DMS153 treated with DMSO at 0.1 percent for 48 hours (cell line): ENCODE results near the gene SNRPB.

ENCODE experiments used
- DNase-seq: peaks from one replicate; lab custom pipeline; 2025; ENCODE audit not compliant: unreplicated experiment; lab: John Stamatoyannopoulos, UW

Gene SNRPB

GRCh38 chr20:2475850-2476741, 5.5 kb upstream of the SNRPB start:
- DNase-seq, result no peak

- no peak for DNase-seq
Observed at GRCh38 chr20:2473516-2473915, 2.9 kb upstream of the SNRPB start.

- peak; percentile 38 for DNase-seq
Observed at GRCh38 chr20:2469991-2470422, 582 bp downstream of the SNRPB start.

- DNase-seq, result no peak
Observed at GRCh38 chr20:2468581-2469407, 1.8 kb downstream of the SNRPB start.

GRCh38 chr20:2467412-2467811, 3.2 kb downstream of the SNRPB start:
- no peak for DNase-seq

- no peak for DNase-seq
Observed at GRCh38 chr20:2465100-2465499, 5.5 kb downstream of the SNRPB start.

- no peak for DNase-seq
Observed at GRCh38 chr20:2463616-2464365, 6.8 kb downstream of the SNRPB start.

GRCh38 chr20:2462484-2462883, 8.1 kb downstream of the SNRPB start:
- DNase-seq, result no peak

GRCh38 chr20:2460752-2461424, 9.7 kb downstream of the SNRPB start:
- DNase-seq, result no peak

GRCh38 chr20:2459981-2460751, 10.4 kb downstream of the SNRPB start:
- DNase-seq, result no peak

GRCh38 chr20:2458919-2459499, 11.6 kb downstream of the SNRPB start:
- no peak for DNase-seq

GRCh38 chr20:2455771-2456497, 14.7 kb downstream of the SNRPB start:
- no peak for DNase-seq

GRCh38 chr20:2453792-2454191, 16.8 kb downstream of the SNRPB start:
- DNase-seq, result no peak

- peak; percentile 61 for DNase-seq
Observed at GRCh38 chr20:2451939-2452732, 18.5 kb downstream of the SNRPB start.

GRCh38 chr20:2451422-2451821, 19.2 kb downstream of the SNRPB start:
- DNase-seq, result no peak

GRCh38 chr20:2449386-2449785, 21.2 kb downstream of the SNRPB start:
- no peak for DNase-seq

GRCh38 chr20:2446845-2447244, 23.7 kb downstream of the SNRPB start:
- no peak for DNase-seq

GRCh38 chr20:2431185-2431584, 39.4 kb downstream of the SNRPB start:
- DNase-seq, result no peak
